ENCODE data around the gene FAM120A.

- no peak for TF ChIP-seq POLR2A (IDR thresholded peaks at IDR 0.05; ENCODE audit: low read length)
- no peak for TF ChIP-seq GATA1 (IDR thresholded peaks at IDR 0.05; ENCODE audit: low read depth, low read length)
Observed at GRCh38 chr9:93606187-93606586, 154.7 kb downstream of the FAM120A start.
